H9 (cell line): ENCODE data around the gene TENM4. TPM values are rescaled to one million over a fixed set of nuclear protein-coding genes. Genes with fewer than 3 reads are reported as not detected.

Source experiments
- DNase-seq: peaks from one replicate; pipeline ENCODE4 v3.0.0-alpha.2; 2017
- H2AFZ ChIP-seq: one replicate; pipeline ENCODE4 v1.6.1; 2013; ENCODE audit warnings: mild to moderate bottlenecking, low read length, control low read depth, moderate library complexity
- H2AK5ac ChIP-seq: 2 replicates; pipeline ENCODE4 v1.6.1; 2013; ENCODE audit warnings: low read length, control low read depth, mixed read lengths; ENCODE audit not compliant: insufficient read length
- H2BK120ac ChIP-seq: one replicate; pipeline ENCODE4 v1.6.1; 2013; ENCODE audit warnings: low read depth, mild to moderate bottlenecking, low read length, control low read depth, inconsistent platforms; ENCODE audit not compliant: poor library complexity, severe bottlenecking
- H2BK12ac ChIP-seq: 2 replicates; pipeline ENCODE4 v1.6.1; 2013; ENCODE audit warnings: low read length, control low read depth, mixed read lengths, low read depth; ENCODE audit not compliant: insufficient read length
- H2BK15ac ChIP-seq: 2 replicates; pipeline ENCODE4 v1.6.1; 2013; ENCODE audit warnings: low read depth, low read length, control low read depth
- H2BK20ac ChIP-seq: one replicate; pipeline ENCODE4 v1.6.1; 2013; ENCODE audit warnings: low read depth, mild to moderate bottlenecking, low read length, control low read depth, inconsistent platforms; ENCODE audit not compliant: poor library complexity, severe bottlenecking
- H2BK5ac ChIP-seq: 2 replicates; pipeline ENCODE4 v1.6.1; 2013; ENCODE audit warnings: low read length, control low read depth, mixed read lengths; ENCODE audit not compliant: insufficient read length
- H3K14ac ChIP-seq: 2 replicates; pipeline ENCODE4 v1.6.1; 2013; ENCODE audit warnings: low read length, control low read depth; ENCODE audit not compliant: insufficient read depth
- H3K18ac ChIP-seq: 2 replicates; pipeline ENCODE4 v1.6.1; 2013; ENCODE audit warnings: low read depth, mild to moderate bottlenecking, mixed read lengths, low read length, control low read depth; ENCODE audit not compliant: insufficient read length
- H3K23ac ChIP-seq: 2 replicates; pipeline ENCODE4 v1.6.1; 2013; ENCODE audit warnings: low read length, control low read depth, mixed read lengths, low read depth; ENCODE audit not compliant: insufficient read length
- H3K23me2 ChIP-seq: 2 replicates; pipeline ENCODE4 v1.6.1; 2013; ENCODE audit warnings: low read depth, mild to moderate bottlenecking, mixed read lengths, low read length, control low read depth; ENCODE audit not compliant: insufficient read length, poor library complexity, severe bottlenecking
- H3K27ac ChIP-seq: 2 replicates; pipeline ENCODE4 v1.5.1; 2013; ENCODE audit warnings: low read length, control low read depth, mixed read lengths, low read depth; ENCODE audit not compliant: insufficient read length
- H3K27me3 ChIP-seq: 2 replicates; pipeline ENCODE4 v1.6.1; 2013; ENCODE audit warnings: low read length, control low read depth, inconsistent platforms; ENCODE audit not compliant: insufficient read depth
- H3K4ac ChIP-seq: 2 replicates; pipeline ENCODE4 v1.6.1; 2013; ENCODE audit warnings: low read depth, mild to moderate bottlenecking, control low read depth, inconsistent platforms, low read length, moderate library complexity
- H3K4me1 ChIP-seq: 2 replicates; pipeline ENCODE4 v1.6.1; 2013; ENCODE audit warnings: low read length, control low read depth, inconsistent platforms; ENCODE audit not compliant: insufficient read depth
- H3K4me2 ChIP-seq: 2 replicates; pipeline ENCODE4 v1.6.1; 2013; ENCODE audit warnings: low read length, control low read depth, mixed read lengths; ENCODE audit not compliant: insufficient read length, insufficient read depth
- H3K56ac ChIP-seq: 2 replicates; pipeline ENCODE4 v1.6.1; 2013; ENCODE audit warnings: low read depth, mild to moderate bottlenecking, mixed read lengths, low read length, control low read depth; ENCODE audit not compliant: insufficient read length
- H3K79me1 ChIP-seq: 2 replicates; pipeline ENCODE4 v1.6.1; 2013; ENCODE audit warnings: low read depth, mild to moderate bottlenecking, moderate library complexity, low read length, control low read depth, inconsistent platforms; ENCODE audit not compliant: insufficient read depth, poor library complexity, severe bottlenecking
- H3K79me2 ChIP-seq: 2 replicates; pipeline ENCODE4 v1.6.1; 2013; ENCODE audit warnings: low read length, control low read depth, inconsistent platforms; ENCODE audit not compliant: insufficient read depth
- H3K9ac ChIP-seq: 2 replicates; pipeline ENCODE4 v1.6.1; 2013; ENCODE audit warnings: low read length, control low read depth, mixed read lengths; ENCODE audit not compliant: insufficient read length; ENCODE audit errors: extremely low read depth
- H3K9me3 ChIP-seq: one replicate; pipeline ENCODE4 v1.6.1; 2013; ENCODE audit warnings: low read depth, low read length, inconsistent platforms; ENCODE audit not compliant: control insufficient read depth
- H3T11ph ChIP-seq: one replicate; pipeline ENCODE4 v1.6.1; 2013; ENCODE audit warnings: mild to moderate bottlenecking, low read length, control low read depth, inconsistent platforms
- H4K20me1 ChIP-seq: one replicate; pipeline ENCODE4 v1.6.1; 2013; ENCODE audit not compliant: control insufficient read depth, insufficient read length, insufficient read depth
- H4K5ac ChIP-seq: 2 replicates; pipeline ENCODE4 v1.6.1; 2013; ENCODE audit warnings: low read depth, mild to moderate bottlenecking, mixed read lengths, low read length, control low read depth; ENCODE audit not compliant: insufficient read length
- H4K8ac ChIP-seq: replicated peaks from 2 replicates; pipeline ENCODE4 v1.6.1; 2013; ENCODE audit warnings: low read length, control low read depth, mixed read lengths, low read depth; ENCODE audit not compliant: insufficient read length
- H4K91ac ChIP-seq: 2 replicates; pipeline ENCODE4 v1.6.1; 2013; ENCODE audit warnings: low read depth, mild to moderate bottlenecking, moderate library complexity, mixed read lengths, low read length, control low read depth; ENCODE audit not compliant: insufficient read length
- H3K27ac Mint-ChIP-seq, 3 experiments: 2 replicates in 2 of 3; 3 replicates in 1 of 3; pipeline ENCODE4 v1.8.0; 2020 to 2021; ENCODE audit warnings: mixed read lengths in 3 of 3, mild to moderate bottlenecking in 1 of 3, moderate library complexity in 1 of 3
- H3K27me3 Mint-ChIP-seq: 2 replicates; pipeline ENCODE4 v1.8.0; 2021; ENCODE audit warnings: low read depth, mild to moderate bottlenecking, moderate library complexity, mixed read lengths
- H3K36me3 Mint-ChIP-seq, 3 experiments: 2 replicates in 2 of 3; 3 replicates in 1 of 3; pipeline ENCODE4 v1.8.0; 2020 to 2021; ENCODE audit warnings: low read depth in 3 of 3, mixed read lengths in 3 of 3; ENCODE audit not compliant: insufficient read depth in 1 of 3
- H3K4me1 Mint-ChIP-seq, 2 experiments: 2 replicates each; pipeline ENCODE4 v1.8.0; 2020; ENCODE audit warnings: mixed read lengths in 2 of 2
- H3K4me3 Mint-ChIP-seq, 2 experiments: 2 replicates in 1 of 2; 3 replicates in 1 of 2; pipeline ENCODE4 v1.8.0; 2020 to 2021; ENCODE audit warnings: mild to moderate bottlenecking in 2 of 2, mixed read lengths in 2 of 2, moderate library complexity in 1 of 2
- H3K9me3 Mint-ChIP-seq, 2 experiments: 2 replicates in 1 of 2; 3 replicates in 1 of 2; pipeline ENCODE4 v1.8.0; 2020; ENCODE audit warnings: mild to moderate bottlenecking in 2 of 2, mixed read lengths in 2 of 2, moderate library complexity in 1 of 2
- WGBS: extraction: QIAGEN DNeasy Blood & Tissue Kit; methylation state at CpG from one replicate; pipeline ENCODE4 v1.1.7; 2013; ENCODE audit warnings: missing lambda C conversion rate, low lambda C conversion rate, mixed read lengths; ENCODE audit not compliant: insufficient read length; ENCODE audit errors: extremely low coverage; 5-methylcytosine and 5-hydroxymethylcytosine counted together
- total RNA-seq: library from RNA; stranded (reverse); gene quantifications from 2 replicates; pipeline ENCODE4 v1.2.1, GENCODE V29; 2021
- TF ChIP-seq, protein P1 (sequence below): fragments of 200-600 bp; sonication (generic); conservative IDR thresholded peaks from 3 replicates; pipeline ENCODE4 v1.8.0; 2021; ENCODE audit warnings: antibody characterized with exemption, mild to moderate bottlenecking

TENM4 gene
- total RNA-seq, 1 experiment from 2014 or later = 4.6 TPM

DNA sequence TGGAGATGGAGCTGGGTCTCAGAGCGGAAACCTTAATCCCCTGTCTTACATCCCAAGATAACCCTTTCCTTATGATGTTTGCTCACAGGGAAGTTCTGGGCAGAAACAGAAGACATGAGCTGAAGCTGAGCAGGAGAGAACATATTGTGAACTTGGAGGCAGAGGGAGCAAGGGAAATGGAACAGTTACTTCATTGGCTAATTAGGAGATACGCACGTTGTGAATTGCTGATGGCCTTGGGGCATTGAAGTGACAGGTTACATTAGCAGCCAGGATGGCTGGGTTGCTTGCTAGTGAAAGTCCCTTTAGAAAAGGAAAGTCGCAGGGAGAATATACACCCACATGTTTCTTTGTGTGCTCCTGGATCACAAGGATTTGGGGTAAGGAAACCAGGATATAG is 48.7 kb downstream of the TENM4 start:
- Histone ChIP-seq H2BK12ac (no peak overlapping the region), H4K91ac (no peak overlapping the region), H2AK5ac (no peak overlapping the region), H2BK120ac (no peak overlapping the region), H4K5ac (no peak overlapping the region), H4K20me1 (no peaks in the 10 kb centered on the region), H3K79me2 (no peaks in the 10 kb centered on the region), H3K9ac (no peak overlapping the region), H2BK5ac (no peak overlapping the region), H3K14ac (no peak overlapping the region), H3K4me2 (no peak overlapping the region), H3K23me2 (no peaks in the 10 kb centered on the region), H3K23ac (no peak overlapping the region), H2BK15ac (no peak overlapping the region), H2BK20ac (no peak overlapping the region), H2AFZ (no peak overlapping the region), H3K9me3 (no peaks in the 10 kb centered on the region), H3K27me3 (no peaks in the 10 kb centered on the region), H3K56ac (no peak overlapping the region), H3T11ph (no peak overlapping the region), H4K8ac (no peak overlapping the region), H3K27ac (no peak overlapping the region), H3K4me1 (peaks cover 13% of the 10 kb centered on the region), H3K4ac (no peak overlapping the region), H3K18ac (no peak overlapping the region), H3K79me1 (no peaks in the 10 kb centered on the region)
- H3K4me1 Mint-ChIP-seq = peaks cover 28 to 31% of the 10 kb centered on the region in 2 experiments
- H3K27ac Mint-ChIP-seq = no peak overlapping the region
- H3K4me3 Mint-ChIP-seq = no peak overlapping the region
- no peaks in the 10 kb centered on the region for H3K9me3 Mint-ChIP-seq
- H3K36me3 Mint-ChIP-seq = no peaks in the 10 kb centered on the region; a peak in 1 of 7 replicates
- TF ChIP-seq, protein P1, sequence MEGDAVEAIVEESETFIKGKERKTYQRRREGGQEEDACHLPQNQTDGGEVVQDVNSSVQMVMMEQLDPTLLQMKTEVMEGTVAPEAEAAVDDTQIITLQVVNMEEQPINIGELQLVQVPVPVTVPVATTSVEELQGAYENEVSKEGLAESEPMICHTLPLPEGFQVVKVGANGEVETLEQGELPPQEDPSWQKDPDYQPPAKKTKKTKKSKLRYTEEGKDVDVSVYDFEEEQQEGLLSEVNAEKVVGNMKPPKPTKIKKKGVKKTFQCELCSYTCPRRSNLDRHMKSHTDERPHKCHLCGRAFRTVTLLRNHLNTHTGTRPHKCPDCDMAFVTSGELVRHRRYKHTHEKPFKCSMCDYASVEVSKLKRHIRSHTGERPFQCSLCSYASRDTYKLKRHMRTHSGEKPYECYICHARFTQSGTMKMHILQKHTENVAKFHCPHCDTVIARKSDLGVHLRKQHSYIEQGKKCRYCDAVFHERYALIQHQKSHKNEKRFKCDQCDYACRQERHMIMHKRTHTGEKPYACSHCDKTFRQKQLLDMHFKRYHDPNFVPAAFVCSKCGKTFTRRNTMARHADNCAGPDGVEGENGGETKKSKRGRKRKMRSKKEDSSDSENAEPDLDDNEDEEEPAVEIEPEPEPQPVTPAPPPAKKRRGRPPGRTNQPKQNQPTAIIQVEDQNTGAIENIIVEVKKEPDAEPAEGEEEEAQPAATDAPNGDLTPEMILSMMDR = no peak
- WGBS = no CpG with 5 or more reads among the region's 4 CpGs
- peaks cover 3% of the 10 kb centered on the region; the same call in 1 of the 2 replicates for H3K27me3 Mint-ChIP-seq
- DNase-seq = no peak
